T-helper 2 cell (primary cell): ENCODE results near the gene DAB2IP.

ENCODE experiments used
- DNase-seq, 5 experiments: peaks; one replicate each; pipeline versions ENCODE4 v3.0.0 to v3.0.0-alpha.2; 2012 to 2022

Gene DAB2IP

DNA sequence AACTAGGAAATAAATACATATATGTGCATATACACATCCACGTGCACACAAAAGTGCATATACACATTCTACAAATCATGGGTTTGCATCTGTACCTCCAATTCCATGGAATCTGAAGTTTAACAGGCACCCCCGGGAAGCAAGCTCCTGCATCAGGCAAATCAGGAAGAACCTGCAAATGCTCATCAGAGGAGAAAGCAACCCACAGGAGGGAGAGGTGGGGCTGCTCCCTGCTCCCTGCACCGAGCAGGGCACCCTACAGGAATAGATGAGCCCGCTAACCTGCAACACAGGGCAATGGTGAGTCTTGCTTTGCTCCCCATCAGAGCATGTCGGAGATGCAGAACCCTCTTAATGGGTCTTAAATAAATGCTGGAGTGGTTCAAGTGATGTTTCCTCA is 151.3 kb downstream of the DAB2IP start:
- no peak for DNase-seq

DNA sequence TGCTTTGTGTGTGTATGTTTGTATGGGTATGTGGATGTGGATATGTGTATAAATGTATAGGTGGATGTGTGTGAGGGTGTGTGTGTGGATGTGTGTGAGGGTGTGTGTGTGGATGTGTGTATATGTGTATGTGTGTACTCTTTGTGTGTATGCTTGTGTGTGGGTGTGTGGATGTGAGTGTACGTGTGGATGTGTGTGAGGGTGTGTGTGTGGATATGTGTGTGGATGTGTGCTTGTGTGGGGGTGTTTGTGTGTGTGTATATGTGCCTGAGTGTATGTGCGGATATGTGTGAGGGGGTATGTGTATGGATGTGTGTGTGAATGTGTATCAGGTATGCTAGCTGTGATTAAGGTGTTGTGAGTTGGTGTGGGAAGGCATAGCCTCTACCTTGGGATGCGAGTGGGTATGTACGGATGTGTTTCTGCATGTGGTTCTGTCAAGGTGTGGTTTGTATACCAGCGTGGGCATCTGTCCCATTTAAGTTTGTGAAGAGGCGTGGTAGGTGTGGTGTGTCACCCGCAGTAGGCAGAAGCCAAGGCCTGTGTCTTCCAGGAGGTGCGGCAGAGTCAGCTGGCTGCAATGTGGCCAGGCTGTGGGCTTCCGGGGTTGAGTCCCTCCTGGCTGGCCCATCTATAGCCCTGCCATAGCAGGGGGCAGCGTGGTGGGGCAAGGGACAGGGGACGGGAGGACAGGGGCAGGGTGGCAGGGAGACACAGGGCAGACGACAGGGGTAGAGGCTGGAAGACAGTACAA is 155.8 kb downstream of the DAB2IP start:
- peak in 1 of 5 experiments; percentile 63 for DNase-seq

DNA sequence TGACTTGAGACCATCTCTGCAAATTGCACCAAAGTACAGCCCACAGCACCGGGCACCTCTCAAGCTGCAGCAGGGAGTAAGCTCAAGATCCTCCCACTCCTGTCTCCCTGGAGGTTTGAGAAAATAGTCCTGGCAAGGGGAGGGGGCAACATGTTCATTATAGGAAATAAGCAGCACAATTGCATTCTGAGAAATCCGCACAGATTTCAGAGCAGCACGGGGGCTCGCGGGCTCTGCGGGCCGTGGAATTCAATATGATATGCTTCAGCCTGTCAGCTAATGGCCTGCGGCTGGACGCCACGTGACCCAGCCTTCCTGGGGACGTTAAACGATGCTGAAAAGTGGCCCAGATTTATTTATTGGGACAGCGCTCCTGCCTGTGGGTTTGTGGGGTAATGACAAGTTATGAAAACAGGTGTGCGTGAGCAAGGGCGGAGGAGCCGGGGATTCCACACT is 156.4 kb downstream of the DAB2IP start:
- no peak for DNase-seq

DNA sequence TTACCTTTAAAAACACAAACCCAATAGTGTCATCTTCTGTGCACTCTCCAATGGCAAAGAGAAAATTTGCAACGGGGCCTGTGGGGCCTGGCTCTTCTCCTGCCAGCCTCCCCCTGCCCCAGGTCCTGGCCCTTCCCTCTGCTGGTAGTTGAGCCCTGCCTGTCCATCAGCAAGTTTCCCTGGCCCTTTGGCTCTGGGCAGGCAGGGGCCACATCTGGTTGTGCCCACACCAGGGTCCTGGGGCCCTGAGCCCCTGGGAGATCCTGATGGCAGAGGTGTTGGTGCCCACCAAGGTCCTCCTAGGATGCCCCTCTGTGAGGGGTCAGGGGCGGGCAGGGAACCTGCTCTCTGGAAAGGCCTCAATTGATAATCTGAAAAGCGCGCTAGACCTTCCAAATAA is 157.3 kb downstream of the DAB2IP start:
- DNase-seq, result no peak

DNA sequence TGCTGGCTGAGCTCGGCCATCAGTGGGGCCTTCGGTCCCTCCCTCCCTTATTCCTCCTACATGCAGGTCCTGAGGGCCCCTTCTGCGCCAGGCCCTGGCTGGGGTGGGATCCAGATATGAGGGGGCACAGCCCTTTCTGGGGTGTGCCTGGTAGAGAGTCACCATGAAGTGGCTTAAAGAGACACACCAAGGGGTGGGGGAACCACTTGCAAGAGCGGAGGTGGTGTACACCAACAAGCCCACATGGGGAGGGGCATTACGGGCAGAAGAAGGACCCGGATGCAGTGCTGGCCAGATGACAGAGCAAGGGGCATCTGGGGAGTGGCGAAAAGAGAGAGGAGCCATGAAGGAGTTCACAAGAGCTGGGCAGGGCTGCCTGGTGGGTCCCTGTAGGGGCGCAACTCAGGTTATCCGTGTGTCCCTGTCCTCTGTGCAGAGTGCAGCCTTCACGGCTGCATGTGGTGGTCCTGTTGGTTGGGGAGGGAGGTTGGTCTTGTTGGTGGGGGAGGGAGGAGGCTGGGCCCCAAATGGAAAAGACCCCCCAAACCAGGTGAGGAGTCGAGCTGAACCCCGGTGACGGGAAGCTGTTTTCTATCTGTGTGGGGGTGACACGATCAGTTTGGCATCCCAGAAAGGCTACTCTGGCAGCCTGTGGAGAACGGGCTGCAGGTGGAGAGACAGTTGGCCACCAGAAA is 158.1 kb downstream of the DAB2IP start:
- DNase-seq, result no peak

DNA sequence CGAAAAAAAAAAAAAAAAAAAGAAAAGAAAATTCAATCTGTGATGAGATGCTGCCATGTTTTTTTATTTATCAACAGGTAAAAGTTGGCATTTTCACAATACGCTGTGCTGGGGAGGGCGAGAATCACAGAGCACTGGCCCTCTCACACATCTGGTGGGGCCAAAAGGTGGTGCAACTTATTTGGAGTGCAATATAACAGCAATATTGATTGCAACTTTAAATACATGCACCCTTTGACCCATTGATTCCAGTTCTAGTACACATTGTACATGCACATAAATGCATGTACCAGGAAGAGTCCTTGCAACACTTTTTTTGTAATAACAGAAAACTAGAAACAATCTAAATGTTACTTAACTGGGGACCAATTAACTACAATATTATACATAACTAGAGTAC is 159.1 kb downstream of the DAB2IP start:
- DNase-seq, result no peak

DNA sequence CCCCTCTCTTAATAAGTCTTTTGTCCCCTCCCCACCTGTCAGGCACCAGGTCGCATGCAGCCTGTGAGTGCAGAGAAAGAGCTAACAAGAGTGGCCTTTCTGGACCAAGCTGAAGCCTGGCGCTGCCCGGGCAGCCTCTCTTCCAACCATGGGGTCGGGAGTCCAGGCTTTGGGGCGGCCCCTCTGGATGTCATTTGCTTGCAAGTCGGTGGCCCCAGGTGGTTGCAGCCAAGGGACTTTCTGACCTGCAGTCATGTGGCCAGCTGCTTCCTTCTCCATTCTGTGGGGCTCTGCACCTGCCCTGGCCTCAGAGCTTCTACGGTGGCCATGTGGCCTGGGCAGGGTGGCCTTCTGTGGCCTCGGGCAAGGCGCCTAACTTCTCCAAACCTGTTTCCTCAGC is 159.7 kb downstream of the DAB2IP start:
- no peak for DNase-seq

DNA sequence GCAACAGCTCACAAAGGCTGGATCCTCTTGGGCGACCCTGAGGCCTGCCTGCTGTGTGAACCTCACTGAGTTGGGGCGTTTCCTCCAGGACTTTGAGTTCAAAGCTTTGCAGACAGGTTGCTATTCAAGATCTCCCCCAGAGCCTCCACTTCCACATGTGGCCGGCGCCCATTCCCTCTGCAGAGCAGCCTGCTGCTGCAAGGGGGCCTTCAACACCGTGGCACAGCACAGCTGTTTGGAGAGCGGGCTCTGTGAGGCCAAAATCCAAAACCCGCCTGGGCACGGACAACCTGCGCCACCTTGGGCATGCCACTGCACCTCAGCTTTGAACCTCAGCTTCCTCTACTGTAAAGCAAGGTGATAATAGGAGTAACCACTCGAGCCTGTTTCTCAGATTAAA is 160.3 kb downstream of the DAB2IP start:
- DNase-seq, result no peak

DNA sequence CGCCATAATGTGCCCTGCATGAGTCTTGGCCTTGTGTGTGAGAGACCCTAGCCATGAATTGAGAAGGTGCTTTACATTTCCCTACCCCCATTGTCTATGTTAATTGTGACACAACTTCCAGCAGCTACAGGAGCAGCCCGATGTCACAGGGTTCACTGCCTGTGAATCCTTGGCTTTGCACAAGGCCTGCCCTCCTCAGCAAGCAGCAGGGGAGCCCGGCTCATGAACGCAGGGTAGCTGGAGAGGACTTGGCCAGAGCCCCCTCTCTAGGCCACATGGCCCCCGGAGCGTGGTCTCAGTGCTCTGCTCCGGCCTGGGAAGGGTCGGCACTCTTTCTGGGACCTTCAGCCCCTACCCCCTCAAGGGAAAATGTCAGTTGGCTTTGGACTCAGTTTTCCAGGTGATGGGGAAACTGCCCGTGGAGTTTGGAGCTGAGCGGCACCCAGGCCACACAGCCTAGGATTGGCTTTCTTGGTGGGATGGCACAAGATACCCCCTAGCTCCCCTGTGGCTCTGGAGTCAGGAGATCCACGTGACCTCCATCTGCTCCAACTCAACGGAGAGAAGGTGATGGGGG is 160.8 kb downstream of the DAB2IP start:
- DNase-seq, result no peak

DNA sequence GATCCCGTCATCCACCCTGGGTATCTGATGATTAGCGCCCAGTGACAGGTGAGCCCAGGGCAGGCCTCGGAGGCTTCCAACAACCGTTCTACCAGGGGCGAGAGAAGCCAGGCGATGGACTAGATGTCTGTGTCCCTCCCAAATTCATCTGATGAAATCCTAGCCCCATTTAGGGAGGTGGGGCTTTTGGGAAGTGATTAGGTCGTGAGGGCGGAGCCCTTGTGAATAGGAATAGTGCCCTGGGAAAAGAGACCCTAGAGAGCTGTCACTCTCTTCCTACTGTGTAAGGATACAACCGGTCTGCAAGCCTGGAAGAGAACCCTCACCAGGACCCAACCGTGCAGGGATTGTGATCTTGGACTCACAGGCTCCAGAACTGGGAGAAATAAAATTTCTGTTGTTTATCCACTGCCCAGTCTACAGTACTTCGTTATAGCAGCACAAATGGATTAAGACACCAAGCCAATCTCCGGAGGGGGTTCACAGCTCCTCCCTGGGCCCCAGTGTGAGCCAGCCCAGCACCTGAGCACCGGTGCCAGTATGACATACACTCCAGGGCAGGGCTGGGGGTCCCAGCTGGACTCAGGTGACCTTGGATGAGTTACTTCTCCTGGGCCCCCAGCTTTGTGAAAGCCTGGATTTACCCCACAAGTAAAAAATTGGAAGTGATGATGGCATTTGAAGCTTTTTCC is 162.2 kb downstream of the DAB2IP start:
- no peak for DNase-seq

DNA sequence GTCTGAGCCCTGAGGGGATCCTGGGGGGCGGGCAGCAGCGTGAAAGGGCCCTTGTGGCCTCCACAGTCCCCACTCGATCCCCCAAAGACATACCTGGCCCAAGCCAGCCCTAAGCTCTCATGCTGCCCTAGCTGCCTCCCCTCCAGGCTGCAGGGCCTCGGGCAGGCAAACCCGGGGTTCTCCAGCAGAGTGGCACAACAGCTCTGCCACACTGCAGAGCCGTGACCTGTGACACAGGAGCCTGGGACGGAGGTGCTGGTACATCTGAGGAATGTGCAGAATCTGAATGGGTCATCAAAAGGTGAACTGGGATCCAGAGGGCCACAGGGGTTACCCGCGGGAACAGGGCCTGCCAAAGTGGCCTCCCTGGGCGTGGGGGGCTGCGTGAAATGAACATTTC is 163.2 kb downstream of the DAB2IP start:
- DNase-seq, result no peak

DNA sequence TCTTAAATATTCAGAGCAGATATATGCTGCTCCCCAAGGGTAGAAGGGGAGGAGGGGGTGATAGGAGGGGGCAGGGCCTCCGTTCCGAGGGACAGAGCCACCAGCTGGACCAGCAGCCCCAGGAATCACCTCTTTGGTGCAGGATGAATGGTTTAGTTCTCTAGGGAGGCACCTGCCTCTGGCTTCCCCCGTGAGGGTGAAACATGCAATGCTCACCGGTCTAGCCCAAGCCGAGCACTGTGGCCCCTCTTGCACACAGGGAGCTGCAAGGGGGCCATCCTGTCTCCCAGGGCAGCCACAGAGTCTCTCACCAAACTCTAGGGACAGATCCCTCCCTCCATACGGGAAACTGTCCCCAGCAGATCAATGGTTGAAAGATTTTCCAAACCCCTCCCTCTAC is 163.7 kb downstream of the DAB2IP start:
- DNase-seq, result no peak

DNA sequence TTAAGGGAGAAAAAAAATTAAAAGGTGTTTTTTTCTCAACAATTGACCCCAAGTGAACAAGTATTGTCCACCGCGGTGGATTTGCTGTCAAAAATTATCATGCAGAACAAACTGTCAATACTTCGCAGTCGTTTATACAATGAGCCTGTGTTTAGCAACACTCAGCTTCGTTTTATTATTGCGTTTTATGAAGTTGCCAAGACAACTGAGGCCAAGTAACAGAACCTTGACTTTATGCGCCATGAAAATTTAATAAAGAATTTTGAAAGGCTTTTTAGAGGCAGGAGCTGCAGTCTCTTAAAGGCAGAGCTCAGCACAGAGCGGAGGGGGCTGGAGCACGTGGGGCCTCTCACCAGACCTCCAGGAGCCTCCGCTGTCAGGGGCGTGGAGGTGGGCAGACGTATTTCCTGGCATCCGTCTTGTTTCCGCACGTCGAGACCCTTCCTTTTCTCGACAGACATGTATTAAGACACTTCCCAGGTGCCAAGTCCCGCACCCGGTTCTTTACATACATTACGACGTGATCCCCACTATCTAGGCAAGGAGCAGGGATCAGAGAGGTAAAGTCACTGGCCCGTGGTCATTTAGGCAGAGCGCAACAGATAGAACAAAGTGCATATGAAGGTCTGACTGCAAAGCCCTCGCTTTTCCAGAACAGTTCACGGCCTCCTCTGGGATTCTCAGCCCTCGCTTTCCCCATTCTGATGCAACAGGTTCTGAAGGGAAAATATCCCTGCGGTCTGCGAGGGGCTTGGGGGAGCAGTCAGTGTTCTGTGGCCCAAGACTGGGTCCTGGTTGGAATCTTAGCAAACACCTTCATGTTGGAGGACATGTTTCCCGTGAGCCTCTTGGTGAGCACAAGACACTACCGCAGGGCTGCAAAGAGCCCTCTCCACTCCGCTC is 164.4 kb downstream of the DAB2IP start:
- DNase-seq, result no peak

DNA sequence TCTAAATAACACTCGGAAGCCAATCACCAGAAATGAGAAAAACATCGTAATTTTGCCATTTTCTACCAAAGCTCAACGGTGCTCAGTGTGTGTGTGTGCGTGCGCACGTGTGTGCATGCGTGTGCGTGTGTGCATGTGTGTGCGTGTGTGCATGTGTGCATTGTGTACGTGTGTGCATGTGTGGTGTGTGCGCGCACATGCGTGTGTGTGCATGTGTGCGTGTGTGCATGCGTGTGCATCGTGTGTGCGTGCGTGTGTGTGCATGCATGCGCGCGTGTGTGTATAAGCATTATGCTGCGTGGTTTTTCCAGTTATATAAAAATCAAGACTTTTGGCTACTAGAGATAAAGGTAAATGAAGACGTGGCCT is 165.0 kb downstream of the DAB2IP start:
- no peak for DNase-seq

DNA sequence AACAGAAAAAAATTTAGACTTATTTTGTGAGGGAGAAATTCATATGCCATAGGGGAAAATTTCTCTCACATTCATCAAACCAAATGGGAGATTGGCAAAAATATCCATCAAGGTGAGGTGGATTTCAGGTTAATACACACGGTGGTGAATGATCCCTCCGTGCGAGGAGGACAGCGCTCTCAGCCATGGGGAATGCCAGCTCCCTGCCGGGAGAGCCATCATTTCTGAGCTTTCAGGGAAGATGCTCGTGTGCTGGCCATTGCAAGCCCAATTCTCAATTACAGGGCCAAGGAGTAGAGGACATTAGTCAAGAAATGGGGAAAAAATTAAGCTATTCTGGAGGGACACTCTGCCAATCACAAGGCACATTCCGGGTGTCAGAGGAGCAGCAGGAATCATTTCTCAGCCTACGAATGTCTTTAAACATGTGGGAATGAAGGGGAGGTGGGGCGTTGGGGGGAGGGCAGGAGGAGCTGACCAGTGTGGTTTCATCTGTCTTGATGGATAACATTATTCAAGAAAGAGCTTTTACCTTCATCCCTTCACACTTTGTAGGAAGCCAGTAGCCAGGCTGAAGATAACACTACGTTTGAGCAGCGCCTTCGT is 165.5 kb downstream of the DAB2IP start:
- no peak for DNase-seq

DNA sequence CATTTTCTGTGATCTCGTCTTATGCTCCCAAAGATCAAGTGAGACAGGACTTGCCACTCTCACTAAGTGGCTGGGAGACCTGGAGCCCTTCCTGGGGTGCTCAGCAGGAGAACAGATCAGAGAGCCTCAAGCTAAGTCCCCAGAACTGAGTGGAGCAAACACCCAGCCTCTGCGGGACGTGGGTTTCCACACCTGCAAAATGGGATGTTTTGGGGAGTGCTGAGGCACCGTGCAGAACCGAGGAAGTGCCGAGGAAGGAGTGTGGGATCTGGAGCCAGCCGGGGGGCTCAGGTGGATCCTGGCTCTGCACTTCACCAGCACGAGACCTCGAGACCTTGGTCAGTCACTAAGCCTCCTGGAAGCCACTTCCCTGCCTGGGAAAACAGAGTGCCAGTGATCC is 166.0 kb downstream of the DAB2IP start:
- DNase-seq, result no peak

DNA sequence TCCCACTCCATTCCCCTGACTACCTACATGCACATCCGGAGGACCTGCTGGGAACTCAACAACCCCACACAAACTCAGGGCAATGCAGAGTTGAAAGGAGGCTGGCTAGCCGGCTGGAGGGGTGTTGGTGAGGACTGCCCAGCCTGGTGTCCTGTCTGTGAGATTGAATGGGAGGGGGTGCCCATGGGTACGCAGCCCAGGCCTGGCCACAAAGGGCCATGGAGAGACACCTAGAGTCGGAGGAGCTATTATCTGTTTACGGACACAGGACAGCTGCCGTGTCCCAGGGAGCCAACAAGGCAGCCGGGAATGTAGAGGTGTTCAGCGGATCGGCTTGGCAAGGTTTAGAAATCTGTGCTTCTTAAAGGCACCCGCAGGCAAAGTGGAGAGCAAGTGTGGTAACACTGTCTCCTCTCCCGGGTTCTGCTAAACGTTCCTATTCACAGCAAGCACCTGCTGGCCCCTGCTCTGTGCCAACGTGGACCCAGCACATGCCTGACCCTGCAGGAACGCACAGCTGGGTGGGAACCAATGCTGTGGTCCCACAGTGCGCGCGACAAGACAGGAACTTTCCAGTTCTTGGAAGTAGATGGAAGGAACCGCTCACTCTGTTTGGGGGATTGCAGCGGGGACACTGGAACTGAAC is 166.7 kb downstream of the DAB2IP start:
- no peak for DNase-seq

DNA sequence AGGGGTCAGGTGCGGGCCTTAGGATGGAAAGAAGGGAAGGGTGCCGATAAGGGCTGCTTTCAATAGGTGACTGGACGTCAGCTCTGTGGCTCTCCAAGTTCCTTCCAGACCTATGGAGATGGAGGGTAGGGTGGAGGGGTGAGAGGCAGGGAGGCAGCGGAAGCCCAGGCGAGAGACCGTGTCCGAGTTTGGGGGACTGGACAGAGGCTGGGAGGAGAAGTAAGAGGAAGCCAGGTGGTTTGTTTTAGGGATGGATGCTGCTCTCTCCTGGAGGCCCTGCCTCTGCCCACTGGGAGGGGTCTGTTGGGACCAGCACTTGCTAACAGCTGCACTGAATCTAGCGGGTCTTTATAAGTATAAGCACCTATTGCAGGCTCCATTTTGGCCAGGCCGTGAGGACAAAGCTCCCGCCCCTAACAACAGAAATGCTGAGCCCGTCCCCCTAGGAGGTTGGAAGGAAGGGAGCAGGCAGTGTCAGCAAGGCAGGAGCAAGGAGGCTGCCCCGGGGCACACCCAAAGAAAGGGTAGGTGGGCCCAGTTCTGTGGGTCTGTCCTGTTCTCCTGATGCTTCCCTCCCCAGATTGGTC is 167.5 kb downstream of the DAB2IP start:
- DNase-seq, result no peak

DNA sequence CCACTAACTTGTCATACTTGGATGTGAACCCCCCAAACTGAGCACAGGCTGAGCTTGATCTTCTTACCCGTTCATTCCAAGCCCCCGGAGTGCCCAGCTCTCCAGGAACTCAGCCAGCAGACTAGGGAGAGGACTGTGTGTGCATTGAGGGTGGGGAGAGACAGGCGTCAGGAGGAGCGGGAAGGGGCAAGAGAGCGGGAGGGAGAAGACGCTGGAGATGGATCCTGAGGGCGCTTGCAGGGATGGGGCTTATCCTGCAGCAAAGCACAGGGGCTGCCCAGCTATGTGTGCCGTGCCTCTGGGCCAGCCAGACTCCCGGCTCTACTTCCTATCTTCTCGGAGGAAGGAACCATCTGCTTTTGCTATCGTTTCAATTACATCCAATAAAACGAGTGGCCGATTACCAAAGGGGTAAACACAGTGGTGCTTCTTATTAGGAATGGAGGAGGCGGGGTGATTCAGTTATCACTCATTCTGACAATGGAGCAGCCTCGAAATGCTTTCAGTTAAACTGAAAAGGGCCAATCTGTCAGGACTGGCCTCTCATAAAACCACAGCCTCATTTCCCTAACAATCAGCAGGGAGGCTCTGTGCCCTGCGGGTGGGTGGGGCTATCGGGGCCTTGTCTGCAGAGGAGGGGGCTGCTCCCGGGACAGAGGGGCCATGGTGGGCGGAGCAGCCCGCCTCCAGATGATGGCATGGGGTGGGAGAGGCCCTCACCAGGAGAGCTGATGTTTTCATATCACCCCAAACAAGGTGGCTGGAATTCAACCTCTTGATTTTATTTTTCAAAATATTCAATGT is 168.2 kb downstream of the DAB2IP start:
- no peak for DNase-seq
